GM12878 (cell line): Measurements from ENCODE around the gene EHD1. TPM values are rescaled to one million over a fixed set of nuclear protein-coding genes. Genes with fewer than 3 reads are reported as not detected.

Experiments
- ATF2 ChIP-seq: IDR thresholded peaks from 2 replicates; pipeline ENCODE4 v1.6.1; 2012; ENCODE audit warnings: low read length, inconsistent platforms
- CBFB ChIP-seq: IDR thresholded peaks from 2 replicates; pipeline ENCODE4 v1.6.1; 2016; ENCODE audit warnings: antibody characterized with exemption, low read depth
- CHD4 ChIP-seq: fragments of 200-600 bp; sonication (generic); IDR thresholded peaks from 2 replicates; pipeline ENCODE4 v1.6.1; 2016; ENCODE audit warnings: mild to moderate bottlenecking
- CREB1 ChIP-seq: IDR thresholded peaks from 2 replicates; pipeline ENCODE4 v1.6.1; 2012; ENCODE audit warnings: low read depth, mild to moderate bottlenecking, inconsistent platforms
- CREM ChIP-seq: IDR thresholded peaks from 2 replicates; pipeline ENCODE4 v1.6.1; 2014; ENCODE audit warnings: antibody characterized with exemption, low read depth
- IRF4 ChIP-seq: IDR thresholded peaks from 2 replicates; pipeline ENCODE4 v1.6.1; 2011; ENCODE audit warnings: low read depth, low read length
- JUND ChIP-seq: IDR thresholded peaks from 2 replicates; pipeline ENCODE4 v1.6.1; 2012; ENCODE audit warnings: low read depth, mild to moderate bottlenecking, low read length, improper control_type of control experiment, moderate library complexity
- LARP7 ChIP-seq: fragments of 450-650 bp; IDR thresholded peaks from 2 replicates; pipeline ENCODE4 v1.6.1; 2017; ENCODE audit warnings: mild to moderate bottlenecking
- NFXL1 ChIP-seq: fragments of 450-650 bp; IDR thresholded peaks from 2 replicates; pipeline ENCODE4 v1.6.1; 2017; ENCODE audit warnings: antibody characterized with exemption, mild to moderate bottlenecking, borderline replicate concordance
- NR2F1 ChIP-seq: fragments of 450-650 bp; conservative IDR thresholded peaks from 2 replicates; pipeline ENCODE4 v1.6.1; 2017; ENCODE audit warnings: mild to moderate bottlenecking
- NRF1 ChIP-seq: conservative IDR thresholded peaks from 2 replicates; pipeline ENCODE4 v1.6.1; 2011; ENCODE audit warnings: mild to moderate bottlenecking, low read depth, low read length, improper control_type of control experiment
- PKNOX1 ChIP-seq: fragments of 450-650 bp; IDR thresholded peaks from 2 replicates; pipeline ENCODE4 v1.6.1; 2016; ENCODE audit warnings: mild to moderate bottlenecking
- RCOR1 ChIP-seq: conservative IDR thresholded peaks from 2 replicates; pipeline ENCODE4 v1.6.1; 2012; ENCODE audit warnings: low read depth, low read length, improper control_type of control experiment
- SKIL ChIP-seq: fragments of 450-650 bp; IDR thresholded peaks from 2 replicates; pipeline ENCODE4 v1.6.1; 2017; ENCODE audit warnings: mild to moderate bottlenecking, low read depth, inconsistent platforms; ENCODE audit not compliant: poor library complexity, severe bottlenecking
- SMARCA5 ChIP-seq: fragments of 450-650 bp; IDR thresholded peaks from 2 replicates; pipeline ENCODE4 v1.6.1; 2017; ENCODE audit warnings: mild to moderate bottlenecking
- SP1 ChIP-seq: IDR thresholded peaks from one replicate; pipeline ENCODE4 v1.6.1; 2011; ENCODE audit warnings: low read depth, low read length
- TAF1 ChIP-seq: IDR thresholded peaks from 2 replicates; pipeline ENCODE4 v1.6.1; 2011; ENCODE audit warnings: mild to moderate bottlenecking, low read depth, low read length, borderline replicate concordance
- ZBTB4 ChIP-seq: fragments of 450-650 bp; formaldehyde crosslinking; IDR thresholded peaks from 2 replicates; pipeline ENCODE4 v1.4.0; 2022; ENCODE audit warnings: mild to moderate bottlenecking, moderate library complexity
- ZNF592 ChIP-seq: fragments of 450-650 bp; IDR thresholded peaks from 2 replicates; pipeline ENCODE4 v1.6.1; 2017; ENCODE audit warnings: mild to moderate bottlenecking, moderate library complexity
- polyA plus RNA-seq, 11 experiments: library from polyadenylated mRNA; depleted of rRNA in 4 of 11; unstranded in 6 of 11; stranded (reverse) in 5 of 11; fragments of >200 nt; fragmentation: Nextera tagmentation in 4 of 11; fragmentation: Illumina TruSeq in 1 of 11; extraction: Ambion mirVana in 4 of 11; extraction: Trizol in 1 of 11; gene quantifications; 1 replicate in 1 of 11; 2 replicates in 10 of 11; pipeline versions ENCODE4 v1.2.1 to v1.2.3, GENCODE V29; 2011 to 2016; ENCODE audit warnings: inconsistent platforms in 2 of 11, missing spikeins in 2 of 11, low read depth in 1 of 11
- total RNA-seq, 4 experiments: library from RNA; depleted of rRNA in 3 of 4; stranded (reverse); fragments of >200 nt in 3 of 4; fragmentation: Illumina TruSeq in 1 of 4; extraction: Trizol in 1 of 4; gene quantifications; 2 replicates each; pipeline versions ENCODE4 v1.2.1 to v1.2.3, GENCODE V29; 2013 to 2021

The EHD1 gene
- total and polyA plus RNA-seq, 10 of the 15 experiments (the other 5 are each of a cell fraction or from before 2014, with no cell fraction given): 1.0 to 165 (median 66.5) TPM

- TF ChIP-seq ZNF592 (no peak; the same call in 1 of the 2 replicates), PKNOX1 (no peak), NRF1 (no peak), NFXL1 (no peak), CREB1 (0 out of 2 replicates have a peak, but pooled peaks have one; percentile 16), SKIL (no peak), CREM (no peak; the same call in 1 of the 2 replicates), SP1 (peak; percentile 38), ZBTB4 (CRISPR knock-in tag) (no peak), NR2F1 (no peak), ATF2 (no peak), RCOR1 (no peak), JUND (no peak), CBFB (no peak), TAF1 (no peak), CHD4 (no peak), IRF4 (no peak), SMARCA5 (peak; percentile 64; the same call in 1 of the 2 replicates), LARP7 (0 out of 2 replicates have a peak, but pooled peaks have one; percentile 16)
Measured at GRCh38 chr11:64887757-64888405, 9.5 kb upstream of the EHD1 start (continued).
